Left hindlimb (tissue), 1 donor: ENCODE results near the gene RBPJ.

Source experiments
- DNase-seq: peaks from one replicate; pipeline ENCODE4 v3.0.0-alpha.2; 2018

Gene RBPJ

DNA sequence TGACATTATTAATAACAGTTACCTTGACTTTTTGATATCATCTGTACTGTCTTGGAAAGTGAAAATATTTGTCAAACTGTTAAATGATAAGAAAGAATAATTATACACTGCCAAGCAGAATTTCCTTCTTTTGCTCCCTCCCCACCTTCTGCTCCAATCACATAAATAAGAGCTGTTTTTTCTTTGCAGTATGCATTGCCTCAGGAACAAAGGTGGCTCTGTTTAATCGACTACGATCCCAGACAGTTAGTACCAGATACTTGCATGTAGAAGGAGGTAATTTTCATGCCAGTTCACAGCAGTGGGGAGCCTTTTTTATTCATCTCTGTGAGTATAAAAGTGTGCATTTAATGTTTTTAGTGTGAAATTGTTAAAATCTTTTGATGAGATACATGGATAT is 103.3 kb downstream of the RBPJ start:
- DNase-seq = no peak

DNA sequence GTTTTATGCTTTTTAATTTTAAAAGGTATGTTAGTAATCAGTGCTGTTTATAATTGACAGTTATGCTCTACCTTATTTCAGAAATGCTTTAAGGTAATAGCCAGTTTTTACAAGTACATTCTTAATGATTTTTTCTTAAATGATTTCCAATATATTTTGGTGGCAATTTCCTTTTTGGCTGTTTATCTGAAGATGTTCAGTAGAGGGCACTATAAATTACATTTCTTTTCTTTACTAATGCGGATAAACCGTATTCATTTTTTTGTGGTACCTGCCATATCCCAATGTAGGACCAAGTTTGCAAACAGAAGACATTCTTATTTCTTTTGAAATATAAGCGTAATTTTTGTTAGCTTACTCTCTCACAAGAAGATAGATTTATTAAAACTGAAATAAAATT is 104.0 kb downstream of the RBPJ start:
- no peak for DNase-seq

DNA sequence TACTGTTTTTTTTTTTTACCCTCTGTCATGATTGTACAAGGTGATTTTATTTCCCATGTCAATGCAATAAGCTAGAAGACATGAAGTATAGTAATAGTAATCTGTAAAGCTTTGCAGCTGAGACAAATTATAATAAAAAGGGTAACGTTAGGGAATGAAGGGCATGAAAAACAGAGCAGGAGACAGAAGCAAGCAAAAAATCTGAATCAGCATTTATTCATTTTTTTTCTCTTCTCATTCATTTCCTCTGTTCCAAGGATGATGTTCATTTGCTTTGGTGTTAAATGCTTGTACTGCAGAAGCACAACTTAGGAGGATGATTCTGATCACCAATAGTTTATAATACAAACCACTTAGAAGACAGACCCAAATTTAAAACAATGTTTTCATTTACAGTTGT is 105.1 kb downstream of the RBPJ start:
- no peak for DNase-seq

DNA sequence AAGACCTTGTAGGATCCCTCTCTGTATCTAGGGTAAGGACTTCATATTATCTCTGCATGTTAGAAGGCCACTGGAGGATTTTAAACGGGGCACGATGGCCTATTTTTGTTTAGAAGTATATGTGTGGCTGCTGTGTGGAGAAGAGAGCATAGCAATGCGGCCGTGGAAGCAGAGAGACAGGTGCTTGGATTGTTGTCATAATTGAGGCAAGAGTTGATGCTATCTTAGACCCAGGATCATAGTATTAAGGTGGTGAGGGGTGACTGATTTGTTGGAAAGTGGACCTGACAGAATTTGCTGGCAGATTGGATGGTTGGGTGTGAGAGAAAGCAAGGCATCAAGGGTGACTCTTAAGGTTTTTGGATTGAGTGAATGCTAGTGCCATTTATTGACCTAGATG is 106.1 kb downstream of the RBPJ start:
- DNase-seq = no peak

DNA sequence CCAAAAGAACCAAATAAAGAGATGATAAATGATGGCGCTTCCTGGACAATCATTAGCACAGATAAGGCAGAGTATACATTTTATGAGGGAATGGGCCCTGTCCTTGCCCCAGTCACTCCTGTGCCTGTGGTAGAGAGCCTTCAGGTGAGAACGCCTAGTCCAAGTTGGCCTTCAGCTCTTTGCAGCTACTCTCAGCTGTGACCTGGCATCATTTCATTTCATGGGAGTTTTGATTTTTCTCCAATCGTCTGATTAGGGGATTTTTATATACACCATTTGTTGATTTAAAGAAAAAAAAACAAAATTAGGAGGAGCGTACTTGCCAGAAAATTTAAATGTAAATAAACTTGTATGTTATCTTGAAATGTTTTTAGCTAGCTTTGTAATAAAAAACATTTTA is 109.1 kb downstream of the RBPJ start:
- no peak for DNase-seq

DNA sequence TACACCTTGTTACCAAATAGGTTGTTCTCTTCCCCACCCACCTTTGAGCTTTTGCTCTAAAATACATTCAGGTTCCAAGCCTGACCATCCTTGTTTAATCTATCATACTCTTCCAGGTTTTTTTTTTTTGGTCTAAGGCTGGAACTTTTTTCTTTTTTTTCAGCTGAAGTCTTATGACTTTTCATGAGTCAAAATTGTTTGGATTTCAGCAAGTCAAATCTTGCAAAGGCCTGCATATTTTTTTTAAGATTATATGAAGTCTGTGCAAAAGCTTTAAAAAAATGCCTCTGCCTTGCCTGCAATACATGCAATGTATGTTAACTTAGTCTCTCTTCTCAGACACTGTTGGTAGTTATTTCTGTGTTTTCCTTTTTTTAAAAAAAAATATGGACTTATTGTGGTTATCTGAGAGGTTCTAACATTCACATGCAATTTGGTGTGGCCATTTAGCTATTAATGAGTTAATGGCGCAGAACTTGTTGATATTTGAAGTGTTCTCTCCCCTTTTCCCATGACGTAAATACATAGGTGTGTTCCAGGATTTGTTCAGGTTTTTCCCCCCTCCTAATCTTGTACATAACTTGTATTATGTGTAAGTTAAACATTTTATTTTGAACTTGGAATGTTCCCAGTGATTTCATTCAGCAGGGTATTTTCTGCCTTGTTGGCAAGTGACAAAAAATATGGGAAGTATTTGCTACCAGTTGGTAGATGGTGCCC is 110.8 kb downstream of the RBPJ start:
- DNase-seq = no peak

DNA sequence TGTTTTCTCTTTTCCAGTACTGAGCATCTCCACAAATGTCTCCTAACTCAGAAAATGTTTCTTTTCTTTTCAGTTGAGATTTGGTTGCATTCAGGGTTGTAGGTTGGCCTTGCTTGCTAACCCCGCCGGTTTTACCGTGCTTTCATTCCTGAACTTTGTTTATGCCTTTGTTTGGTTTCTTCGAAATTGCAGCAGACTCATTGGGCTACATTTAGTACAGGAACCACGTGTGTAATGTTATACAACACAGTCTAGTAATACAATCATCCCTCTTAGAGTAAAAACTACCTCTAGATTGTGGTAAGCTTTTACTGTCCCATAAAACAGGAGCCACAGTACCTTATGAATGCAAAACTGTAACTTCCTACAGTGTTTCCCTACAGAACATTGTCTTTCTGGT is 111.6 kb downstream of the RBPJ start:
- no peak for DNase-seq

DNA sequence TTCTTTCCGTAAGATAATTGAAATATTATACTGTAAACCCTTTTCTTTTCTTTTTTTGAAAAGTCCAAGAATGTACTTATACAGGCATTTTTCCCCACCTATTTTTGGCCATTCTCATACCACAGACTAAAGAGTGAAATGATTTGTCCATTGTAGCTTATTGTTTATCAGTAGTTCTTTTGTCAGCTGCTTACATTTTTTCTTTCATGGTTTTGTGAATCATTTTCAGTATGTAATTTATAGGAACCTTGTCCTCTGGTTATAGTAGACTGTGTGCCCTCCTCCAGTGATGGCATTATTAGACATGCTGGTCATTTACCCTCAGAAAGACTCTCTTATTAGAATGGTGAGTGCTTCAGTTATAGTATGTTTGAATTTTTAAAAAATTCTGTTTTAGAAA is 112.7 kb downstream of the RBPJ start:
- no peak for DNase-seq

DNA sequence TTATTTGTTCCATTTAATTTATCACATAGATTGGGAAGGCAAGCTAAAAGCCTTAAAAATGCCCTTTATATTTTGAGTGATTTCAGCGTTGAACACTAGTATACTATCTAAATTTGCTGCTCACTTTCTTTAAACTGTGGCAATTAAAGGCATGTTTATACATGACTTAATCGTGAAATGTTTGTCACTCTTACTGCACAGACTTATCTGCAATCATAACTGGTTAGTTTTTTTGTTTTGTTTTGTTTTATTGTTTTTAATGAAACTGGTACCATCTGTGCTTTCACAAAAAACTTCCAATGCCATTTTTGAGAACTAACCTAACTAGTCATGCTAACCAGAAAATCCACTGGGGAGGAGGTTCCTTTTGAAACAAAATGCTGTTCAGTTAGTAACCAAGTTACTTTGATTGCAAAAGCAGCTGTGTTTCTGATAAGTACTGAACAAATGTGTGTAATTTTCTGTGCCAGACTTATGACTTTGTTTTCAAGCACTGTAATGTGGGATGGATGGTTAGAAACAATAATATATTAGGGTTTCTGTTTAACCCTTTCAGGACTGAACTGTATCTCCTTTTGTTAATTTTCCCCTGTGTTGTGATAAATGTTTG is 113.3 kb downstream of the RBPJ start:
- DNase-seq = no peak

DNA sequence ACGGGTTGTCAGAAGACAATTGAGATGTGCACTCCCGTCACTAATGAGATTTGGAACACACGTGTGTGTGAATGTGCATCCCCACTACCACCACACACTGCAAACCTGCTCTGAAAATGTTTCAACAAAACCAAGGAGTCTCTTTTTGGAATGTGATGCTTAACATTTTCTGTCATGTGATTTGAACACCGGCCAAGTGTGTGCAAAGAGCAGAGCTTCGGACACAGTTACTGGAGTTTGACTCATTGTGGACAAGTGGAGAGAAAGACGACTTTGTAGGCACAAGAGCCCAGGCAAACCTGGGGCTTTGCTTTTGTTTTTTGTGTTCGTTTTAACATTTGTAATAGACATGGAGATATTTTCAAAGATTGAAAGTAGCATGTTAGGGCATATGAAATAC is 120.3 kb downstream of the RBPJ start:
- no peak for DNase-seq

DNA sequence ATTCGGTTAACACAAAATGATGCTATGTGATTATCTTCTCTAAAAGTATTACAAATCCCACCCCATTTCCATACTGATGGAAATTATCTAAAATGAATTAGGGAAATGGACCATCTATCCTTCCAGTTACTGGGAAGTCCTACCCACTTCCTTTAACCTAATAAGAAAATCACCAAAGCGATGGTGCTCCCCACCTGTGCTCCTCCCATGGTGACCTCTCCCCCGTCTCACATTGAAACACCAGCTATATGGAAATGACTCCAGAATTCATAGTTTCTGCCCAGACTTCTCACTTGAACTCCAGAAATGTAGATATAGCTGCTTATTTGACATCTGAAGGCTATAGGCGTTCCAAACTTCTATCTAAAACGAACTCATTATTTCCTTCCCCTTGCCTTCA is 121.0 kb downstream of the RBPJ start:
- DNase-seq = no peak

DNA sequence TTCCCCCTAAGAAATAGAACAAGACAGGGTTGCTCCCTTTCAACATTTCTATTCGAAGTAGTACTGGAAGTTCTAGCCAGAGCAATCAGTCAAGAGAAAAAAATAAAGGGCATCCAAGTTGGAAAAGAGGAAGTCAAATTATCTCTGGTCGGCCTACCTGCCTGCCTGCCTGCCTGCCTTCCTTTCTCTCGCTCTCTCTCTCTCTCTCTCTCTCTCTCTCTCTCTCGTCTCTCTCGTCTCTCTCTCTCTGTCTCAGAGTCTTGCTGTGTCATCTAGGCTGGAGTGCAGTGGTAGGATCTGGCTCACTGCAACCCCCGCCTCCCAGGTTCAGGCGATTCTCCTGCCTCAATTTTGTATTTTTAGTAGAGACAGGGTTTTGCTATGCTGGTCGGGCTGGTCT is 126.6 kb downstream of the RBPJ start:
- DNase-seq = no peak

DNA sequence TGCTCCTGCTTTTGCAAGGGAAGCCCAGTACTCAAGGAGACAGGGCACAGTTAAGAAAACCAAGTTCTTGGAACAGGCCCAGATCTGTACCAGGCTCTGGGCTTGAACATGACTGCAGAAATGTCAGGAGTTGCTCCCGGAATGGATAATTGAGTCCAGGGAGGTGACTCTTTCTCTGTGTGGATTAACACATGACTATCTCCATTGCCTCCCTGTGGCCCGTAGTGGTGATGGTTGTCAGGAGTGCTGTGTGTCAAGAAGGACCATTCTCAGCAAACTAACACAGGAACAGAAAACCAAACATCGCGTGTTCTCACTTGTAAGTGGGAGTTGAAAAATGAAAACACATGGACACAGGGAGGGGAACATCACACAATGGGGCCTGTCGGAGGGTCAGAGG is 129.6 kb downstream of the RBPJ start:
- no peak for DNase-seq

DNA sequence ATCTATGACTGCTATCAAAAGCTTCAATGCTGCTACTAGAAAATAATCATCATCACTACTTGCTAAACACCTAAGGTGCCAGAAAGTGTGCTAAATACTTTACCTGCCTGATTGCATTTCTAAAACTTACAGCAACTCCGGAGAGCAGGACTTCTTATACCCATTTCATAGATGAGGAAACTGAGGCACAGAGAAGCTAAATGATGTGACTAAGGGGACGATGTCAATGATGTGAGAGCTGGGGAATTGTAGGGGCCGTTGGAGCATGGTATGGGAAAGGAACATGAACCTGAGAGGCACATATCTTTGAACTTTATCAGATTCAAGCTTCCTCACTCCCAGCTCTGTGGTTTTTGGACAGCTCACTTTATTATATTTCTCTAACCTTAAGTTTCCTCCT is 130.8 kb downstream of the RBPJ start:
- no peak for DNase-seq

DNA sequence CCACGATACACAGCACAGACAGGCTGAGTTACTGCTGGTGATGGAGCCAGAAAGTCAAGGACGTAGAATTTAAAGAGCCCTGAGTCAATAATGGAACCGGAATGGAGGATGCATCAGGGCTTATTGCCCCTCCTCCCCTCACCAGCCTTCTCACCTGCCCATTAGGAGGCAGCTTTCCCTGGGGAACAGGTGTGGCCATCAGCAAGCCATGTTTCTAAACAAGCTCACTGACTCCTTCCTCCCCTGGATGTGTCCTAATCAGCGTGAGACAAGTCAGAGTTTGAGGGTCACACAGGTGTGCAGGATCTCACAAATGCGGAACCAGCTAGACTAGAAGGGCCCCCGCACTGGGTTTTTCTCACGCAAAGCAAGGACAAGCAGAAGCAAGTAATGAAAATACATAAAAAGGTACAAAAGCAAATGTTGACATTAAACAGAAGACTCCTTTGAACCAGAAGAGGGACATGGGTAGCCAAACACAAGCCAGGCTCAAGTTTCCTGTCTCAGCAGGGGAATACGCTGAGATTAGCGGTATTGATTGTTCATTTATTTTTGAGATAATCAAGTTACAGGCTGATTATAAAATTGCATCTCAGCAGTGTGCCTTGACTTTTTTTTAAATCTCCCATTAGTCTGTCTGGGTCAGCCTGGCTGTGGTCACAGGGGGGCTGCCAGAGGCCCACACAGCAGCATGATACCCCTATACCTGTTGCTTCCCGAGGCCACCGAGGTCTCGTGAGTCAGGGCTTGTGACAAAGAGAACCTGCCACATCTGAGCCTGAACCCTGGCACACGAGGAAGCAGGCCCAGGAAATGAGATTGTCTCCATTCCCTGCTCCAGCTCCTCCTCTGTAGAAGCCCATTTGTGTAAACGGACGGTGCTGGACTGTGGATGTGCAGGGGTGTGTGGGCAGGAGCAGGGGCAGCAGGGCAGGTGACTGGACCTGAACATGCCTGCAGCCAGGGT is 132.0 kb downstream of the RBPJ start:
- DNase-seq = no peak

DNA sequence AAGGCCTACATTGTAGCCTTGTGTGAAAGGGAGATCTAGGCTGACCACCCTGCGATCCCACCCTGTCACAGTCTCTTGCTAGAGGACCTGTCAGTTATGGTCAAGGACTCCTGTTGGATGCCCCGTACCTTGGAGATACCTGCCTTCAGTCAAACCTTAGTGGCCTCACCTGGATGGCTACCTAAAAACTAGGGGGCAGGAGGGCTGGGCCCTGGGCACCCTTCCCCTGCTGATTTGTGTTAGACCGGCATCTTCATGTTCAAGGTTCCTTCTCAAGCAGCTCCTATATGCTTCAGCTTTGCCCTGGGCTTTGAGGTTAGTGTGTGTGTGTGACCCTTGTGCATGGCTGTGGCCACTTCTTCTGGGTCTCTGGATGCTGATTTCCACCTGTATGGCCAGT is 134.1 kb downstream of the RBPJ start:
- DNase-seq = no peak

DNA sequence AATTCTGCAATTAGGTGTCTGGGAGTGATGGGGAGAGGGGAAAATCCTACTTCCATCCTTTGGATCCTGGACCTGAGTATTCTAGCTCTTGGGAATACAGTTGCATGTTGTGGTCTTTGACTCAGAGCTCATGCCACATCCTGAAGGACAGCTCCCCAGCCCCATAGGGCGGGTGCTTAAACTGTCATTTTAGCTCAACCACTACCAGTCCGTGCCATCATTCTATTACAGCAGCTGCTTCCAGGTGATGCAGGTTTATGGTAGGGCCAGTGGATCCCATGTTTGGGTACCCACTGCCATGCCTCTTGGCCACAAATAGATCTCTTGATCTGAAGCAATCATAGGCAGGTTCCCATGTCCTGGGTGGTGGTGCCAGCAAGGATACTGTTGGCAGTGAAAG is 134.8 kb downstream of the RBPJ start:
- no peak for DNase-seq

DNA sequence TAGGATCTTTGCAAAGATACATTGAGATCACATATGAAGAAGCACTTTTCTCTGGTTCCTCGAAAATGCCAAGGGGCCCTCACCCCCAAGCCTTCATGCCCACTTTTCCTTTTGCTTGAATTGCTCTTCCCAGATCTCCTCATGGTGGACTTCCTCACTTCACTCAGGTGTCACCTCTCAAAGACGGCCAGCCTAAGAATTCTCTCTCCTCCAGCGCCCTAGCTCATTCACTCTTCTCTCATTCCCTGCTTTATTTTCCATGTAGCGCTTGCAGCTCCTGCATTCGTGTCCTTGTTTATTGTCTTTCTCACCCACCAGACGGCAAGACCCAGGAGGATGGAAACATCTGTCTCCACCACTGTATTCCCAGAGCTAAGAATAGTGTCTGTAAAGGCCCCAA is 136.6 kb downstream of the RBPJ start:
- DNase-seq = no peak

DNA sequence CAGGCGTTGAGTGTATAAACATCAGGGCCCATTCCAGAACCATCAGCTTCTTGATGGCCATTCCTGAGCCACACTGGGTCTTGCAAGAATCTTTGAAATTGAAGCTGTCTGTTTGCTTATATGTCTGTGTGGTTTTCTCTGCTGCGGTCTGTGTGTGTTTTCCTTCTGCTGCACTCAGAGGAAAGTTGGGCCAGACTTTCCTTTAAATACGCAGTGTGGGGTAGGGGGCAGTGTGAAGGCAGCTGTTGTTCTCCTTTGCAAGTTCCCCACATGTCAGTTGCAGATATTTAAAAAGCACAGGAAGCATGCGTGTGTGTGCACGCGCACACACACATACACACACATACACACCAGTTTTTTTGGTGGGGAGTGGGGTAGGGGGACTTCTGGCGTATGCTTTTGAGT is 137.3 kb downstream of the RBPJ start:
- peak; percentile 58 for DNase-seq

DNA sequence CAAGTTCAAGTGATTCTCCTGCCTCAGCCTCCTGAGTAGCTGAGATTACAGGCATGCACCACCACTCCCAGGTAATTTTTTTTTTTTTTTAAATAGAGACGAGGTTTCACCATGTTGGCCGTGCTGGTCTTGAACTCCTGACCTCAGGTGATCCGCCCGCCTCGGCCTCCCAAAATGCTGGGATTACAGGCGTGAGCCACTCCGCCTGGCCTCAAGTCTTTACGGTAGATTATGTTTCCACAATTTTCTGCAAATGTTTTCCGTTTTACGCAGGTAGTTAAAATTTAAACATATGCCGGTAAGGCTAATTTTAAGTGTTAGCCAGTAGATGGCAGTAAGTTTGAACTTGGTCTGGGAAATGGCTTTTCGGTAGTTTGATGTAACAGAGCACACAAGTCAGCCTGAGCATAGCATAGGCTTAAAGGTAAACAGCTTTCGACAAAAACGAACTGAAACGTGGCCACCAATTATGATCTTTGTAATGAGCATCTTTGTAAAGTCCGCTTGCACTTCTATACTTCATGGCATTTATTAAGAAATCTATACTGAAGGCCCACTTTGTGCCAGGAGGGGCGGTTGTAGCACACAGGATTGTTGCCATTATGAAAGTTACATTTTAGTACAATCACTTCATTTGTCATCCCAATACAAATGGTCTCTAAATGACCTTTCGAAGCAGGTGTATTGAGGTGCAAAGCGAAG is 138.4 kb downstream of the RBPJ start:
- DNase-seq = no peak

DNA sequence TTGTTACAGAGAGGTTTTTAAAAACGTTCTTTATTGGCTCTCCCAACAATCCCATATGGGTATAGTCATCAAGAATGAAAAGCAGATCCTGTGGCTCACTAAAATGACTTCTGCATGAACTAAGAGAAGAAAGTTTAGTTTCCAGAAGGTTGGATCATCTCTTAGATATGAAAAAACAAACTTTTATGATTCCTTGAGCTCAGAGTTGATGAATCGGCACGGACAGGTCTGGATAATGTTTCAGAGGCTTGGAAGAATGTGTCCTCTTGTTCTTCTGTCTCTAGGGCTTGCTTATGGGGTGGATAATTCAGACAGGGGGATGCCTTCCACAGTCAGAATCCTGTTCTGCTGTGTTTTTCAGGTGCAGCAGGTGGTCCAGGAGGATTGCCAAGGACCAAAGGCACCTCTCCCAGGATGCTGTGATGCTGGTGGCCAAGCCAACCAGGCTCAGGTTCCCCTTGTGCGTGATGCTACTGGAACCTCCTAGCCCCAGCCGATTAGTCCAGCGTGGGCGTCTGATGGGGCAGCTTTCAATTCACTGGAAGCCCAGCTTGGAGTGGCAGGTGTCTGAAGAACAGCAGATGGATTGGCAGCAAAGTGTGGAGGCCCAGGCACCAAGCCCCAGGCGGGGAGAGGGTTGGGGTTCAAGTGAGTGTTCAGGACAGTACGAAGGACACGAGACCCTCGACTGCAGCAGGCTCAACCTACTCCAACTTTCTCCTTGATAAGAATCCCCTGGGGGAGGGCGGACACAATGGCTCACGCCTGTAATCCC is 139.1 kb downstream of the RBPJ start:
- no peak for DNase-seq

DNA sequence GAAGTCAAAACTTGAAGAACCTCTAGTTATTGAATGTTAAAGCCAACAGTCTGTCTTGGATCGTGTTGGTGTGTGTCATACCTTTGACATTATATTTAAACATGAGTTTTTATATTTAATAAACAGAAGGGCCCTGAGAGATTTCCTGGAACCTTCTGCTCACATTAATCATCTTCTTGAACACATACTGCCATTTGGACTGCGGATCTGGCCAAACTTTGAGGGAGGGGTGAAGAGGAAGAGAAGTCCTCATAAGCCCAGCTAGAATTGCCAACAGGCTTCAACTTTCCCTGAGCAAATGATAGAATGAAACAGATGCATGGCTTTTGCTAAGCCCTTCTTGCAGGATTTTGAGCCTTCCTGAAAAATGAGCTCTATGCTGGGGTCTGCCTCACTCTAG is 142.1 kb downstream of the RBPJ start:
- DNase-seq = no peak

DNA sequence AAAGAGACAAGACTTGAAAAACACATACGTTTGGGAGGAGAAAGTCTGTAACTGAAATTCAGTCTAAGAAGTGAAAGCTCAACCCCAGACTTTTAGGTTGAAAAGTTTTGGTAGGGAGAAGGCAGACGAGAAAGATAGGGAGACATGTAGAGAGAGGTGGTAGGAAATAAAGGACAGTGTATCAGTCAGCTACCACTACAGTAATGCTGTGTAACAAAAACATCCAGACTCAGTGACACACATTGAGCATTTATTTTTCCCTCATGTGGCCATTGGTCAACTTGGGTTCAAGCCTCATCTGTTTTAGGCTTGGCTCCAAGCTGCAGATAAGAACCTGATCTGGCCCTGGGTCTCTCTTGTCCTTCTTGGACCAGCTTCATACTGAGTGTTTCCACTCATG is 142.6 kb downstream of the RBPJ start:
- DNase-seq = no peak
